UCSD-AML1 (cell line): Measurements from ENCODE around the gene TADA2B.
A peak's percentile ranks its signal among the peaks of the same experiment; 100 is the strongest.

ENCODE experiments used
- DNase-seq: peaks from one replicate; lab custom pipeline; 2025; ENCODE audit not compliant: unreplicated experiment; lab: John Stamatoyannopoulos, UW

TADA2B gene

GRCh38 chr4:7055111-7055989 lies 12.2 kb downstream of the TADA2B start:
- no peak for DNase-seq

- no peak for DNase-seq
These were observed 12.8 kb downstream of the TADA2B start for GRCh38 chr4:7055990-7056325.

DNA sequence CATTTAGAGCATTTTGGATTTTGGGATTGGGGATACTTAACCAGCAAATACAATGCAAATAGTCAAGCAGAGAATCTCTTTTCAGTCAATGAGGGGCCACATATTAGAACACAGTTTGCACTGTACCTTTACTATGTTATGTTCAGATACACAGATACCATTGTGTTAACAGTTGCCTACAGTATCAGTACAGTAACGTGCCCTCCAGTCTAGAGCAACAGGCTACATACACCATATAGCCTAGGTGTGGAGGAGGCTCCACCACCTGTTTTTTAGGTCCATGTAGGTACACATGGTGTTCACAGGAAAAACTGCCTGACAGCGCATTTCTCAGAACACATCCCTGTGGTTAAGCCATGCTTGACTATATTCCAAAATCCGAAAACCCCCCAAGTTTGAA lies 15.6 kb downstream of the TADA2B start:
- DNase-seq = no peak

- DNase-seq = no peak
These were observed 16.5 kb downstream of the TADA2B start for GRCh38 chr4:7059662-7060061.

DNA sequence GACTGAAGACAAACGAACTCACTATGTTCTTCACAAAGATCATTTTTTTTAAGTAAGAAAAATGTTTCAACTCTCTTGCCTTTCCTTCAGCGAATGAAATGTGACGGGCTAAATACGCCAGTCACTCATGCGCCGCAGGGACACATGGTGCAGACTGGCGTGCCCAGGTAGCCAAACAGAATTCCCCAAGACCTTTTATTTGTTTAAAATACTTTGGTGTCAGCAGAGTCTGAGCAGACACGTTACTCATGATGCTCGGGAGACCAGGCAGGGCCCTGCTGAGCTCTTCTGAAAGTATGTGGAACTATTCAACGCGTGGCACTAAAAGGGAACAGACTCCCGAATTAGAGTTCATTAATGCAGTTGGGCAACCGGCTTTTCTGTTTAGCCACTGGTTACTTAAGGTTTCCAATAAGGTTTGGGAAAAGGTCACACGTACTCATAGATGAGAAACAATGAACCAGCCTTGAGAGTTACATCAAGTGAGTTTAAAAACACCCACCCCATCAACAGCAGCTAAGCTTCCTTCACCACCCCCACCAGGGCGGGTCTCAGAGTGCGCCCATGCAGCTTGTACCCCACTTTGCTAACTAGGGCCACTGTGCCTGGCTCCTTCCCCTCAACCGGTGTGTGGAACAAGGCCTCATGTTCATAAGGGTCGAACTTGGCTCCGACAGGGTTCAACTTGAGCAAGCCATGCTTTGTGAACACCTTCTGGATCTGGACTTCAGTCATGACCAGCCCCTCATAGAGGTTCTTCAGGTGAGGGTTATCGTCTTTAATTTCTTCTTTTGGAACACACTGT lies 17.4 kb downstream of the TADA2B start:
- no peak for DNase-seq

DNA sequence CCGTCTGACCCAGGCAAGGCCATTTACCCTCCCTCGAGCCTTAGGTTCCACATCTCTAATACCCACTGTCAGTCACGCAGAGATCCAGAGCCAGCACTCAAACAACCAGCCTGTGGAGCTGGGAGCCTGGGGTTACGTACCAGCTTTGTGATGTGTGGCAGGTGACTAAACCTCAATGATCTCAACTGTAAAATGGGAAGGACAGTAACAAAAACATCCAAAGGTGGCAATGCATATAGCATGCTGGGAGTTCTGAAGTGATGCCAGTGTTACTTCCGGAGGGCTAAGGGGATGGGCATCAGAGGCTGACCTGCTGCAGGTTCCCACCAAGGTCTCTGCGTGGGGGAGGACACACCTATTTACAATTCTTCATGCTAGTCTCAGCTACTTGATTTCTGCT lies 18.6 kb downstream of the TADA2B start:
- DNase-seq = no peak

- no peak for DNase-seq
These were observed 19.6 kb downstream of the TADA2B start for GRCh38 chr4:7062816-7063215.

DNA sequence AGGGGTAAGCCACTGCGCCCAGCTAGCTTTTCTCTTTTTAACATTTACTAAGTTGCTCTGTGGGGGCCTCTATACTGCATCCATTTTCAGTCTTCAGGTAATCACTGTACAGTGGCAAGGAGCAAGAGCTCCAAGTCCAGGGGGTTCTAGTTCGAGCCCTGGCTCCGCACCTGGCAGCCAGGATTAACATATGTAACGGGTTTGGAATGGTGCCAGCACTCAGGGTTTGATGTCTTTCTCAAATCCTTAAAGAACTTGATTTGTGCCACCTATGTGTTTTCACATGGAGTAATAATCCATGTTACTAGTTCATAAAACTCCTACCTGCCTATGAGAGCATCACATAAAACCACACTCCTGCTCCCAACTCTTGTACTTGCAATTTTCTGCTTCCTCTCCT lies 20.2 kb downstream of the TADA2B start:
- DNase-seq = no peak

DNA sequence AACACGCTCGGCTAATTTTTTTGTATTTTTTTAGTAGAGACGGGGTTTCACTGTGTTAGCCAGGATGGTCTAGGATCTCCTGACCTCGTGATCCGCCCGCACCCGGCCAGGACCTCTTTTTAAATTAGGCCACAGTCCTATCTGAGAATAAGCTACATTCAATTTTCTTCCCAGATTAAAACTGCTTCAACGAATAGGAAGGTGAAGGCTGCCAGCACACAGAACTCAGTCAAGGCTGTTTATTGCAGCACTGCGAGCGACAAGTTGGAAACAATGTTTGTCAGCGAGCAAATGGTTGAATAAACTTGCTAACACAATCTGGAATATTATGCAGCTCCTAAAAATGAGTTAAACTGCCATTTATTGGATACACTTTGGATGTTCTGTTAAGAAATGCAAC lies 22.8 kb downstream of the TADA2B start:
- DNase-seq = no peak

DNA sequence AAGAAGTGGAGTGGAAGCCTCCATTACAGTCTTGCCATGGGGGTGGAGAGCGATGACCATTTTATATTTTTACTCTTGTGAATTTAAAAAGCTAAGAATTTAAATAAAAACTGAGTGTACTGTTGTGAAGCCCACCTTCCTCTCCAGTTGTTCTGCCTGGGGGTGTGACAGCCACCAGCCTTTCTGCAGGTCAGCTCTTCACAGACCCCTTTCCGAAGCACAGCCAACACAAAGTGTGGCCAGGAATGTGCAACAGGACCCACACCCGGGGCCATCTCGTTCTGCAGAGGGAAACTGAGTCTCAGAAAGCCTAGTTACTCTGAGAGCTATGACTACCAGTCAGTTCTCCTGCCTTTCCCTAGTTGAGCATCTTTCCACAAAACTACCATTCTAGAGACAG lies 23.3 kb downstream of the TADA2B start:
- DNase-seq = no peak

DNA sequence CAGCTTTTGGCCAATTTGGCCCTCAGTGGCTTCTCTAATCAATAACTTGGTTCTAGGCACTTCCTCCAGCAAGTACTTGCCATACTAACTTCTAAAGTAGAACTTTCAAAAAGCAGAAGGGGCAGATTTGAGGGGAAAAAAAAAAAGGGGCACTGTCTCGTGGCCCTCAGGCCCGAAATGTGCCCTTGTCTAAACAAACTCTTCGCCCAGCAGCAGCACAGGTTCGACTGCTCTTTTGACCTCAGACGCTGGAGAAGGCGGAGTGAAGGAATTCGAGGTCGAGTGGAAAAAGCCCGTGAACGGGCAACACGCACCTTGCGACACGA lies 23.9 kb downstream of the TADA2B start:
- no peak for DNase-seq

DNA sequence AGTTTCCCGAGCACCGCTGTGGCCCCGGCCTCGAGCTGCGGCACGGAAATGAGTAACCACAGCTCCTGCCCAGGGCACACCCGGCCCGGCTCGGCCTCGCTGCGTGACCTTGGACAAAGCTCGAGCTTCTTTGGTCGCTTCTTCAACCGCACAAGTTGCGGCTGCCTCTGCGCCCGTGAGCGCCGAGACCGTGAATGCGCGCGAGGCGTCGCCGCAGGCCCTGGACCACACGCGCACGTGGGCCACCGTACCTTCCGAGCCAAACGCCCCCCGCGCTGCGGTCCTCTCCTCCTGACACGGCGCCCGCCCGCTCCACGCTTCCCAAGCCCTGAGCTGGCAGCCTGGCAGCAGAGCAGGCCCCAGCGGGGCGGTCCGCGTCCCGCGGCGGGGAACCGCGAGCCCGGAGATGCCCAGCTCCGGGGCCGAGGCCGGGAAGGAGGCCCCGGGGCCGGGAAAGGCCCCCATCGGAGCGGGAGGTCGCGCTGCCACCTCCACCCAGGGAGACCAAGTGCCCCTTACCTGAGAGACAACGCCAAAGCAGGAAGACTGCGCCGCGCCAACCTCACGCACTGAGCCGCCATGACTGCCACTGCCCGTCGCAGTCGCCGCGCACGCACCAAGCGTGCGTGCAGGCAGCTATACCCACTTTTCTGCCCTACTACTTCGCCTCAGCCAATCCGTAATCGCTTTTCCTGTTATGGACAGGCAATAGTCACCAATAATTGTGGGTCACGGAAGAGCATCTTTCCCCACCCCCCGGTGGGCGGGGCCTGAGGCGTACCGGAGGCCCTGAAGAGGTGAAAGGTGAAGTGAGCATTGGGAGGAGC lies 24.5 kb downstream of the TADA2B start, which contains the start of gene GRPEL1:
TSS of gene GRPEL1 (minus strand) at position 613 of the 827 bp plus-strand sequence. CDS start at position 581, 32 bp downstream.
- peak; percentile 100 for DNase-seq

DNA sequence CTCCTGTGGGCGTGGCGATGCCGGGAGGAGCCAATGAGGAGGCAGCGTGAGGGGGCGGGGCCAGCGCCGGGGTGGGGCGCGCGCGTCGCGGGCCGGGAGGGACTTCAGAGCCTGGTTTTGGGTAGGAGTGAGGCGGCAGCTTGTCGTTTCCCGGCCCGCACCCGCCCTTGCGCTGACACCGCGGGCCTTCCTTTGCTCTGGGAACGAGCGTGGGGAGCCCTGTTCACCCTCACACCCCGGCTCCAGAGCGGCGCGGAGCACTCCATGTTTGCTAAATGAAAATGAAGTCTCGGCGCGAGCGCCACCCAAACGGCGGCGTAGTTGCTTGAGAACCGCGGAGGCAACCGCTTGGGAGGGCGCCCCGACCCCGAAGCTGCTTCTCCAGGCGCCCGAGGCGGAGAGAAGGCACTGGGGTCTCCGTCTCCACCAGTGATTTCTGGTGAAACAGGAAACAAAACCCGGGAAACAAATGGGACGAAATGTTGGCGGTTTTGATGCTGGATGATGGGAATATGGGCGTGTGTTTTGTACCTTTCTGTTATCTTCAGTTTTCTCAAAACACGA lies 25.2 kb downstream of the TADA2B start:
- DNase-seq = no peak

GRCh38 chr4:7068883-7069282 lies 25.7 kb downstream of the TADA2B start:
- DNase-seq = no peak

- DNase-seq = peak; percentile 77
These were observed 27.7 kb downstream of the TADA2B start for GRCh38 chr4:7070729-7071511.

DNA sequence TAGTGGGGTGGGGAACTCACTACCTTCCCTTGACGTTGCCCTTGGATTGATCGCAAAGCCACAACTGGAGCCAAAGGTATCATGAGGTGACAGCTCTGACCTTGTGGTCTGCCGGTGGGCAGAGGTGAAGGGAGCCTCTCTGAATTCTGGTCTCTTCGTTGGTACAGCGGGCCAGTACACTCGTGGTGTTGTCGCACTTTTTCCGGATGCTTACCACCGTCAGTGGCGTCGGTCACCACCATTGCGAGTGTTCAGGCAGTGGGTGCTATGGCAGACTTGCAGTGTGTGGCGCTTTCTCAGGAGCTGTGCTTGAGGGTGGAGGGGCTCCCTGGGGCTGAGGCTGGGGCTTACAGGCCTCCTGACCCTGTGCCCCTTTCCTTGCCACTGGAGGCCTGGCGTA lies 29.9 kb downstream of the TADA2B start:
- no peak for DNase-seq

GRCh38 chr4:7073526-7074390 lies 30.6 kb downstream of the TADA2B start:
- no peak for DNase-seq

- no peak for DNase-seq
These were observed 31.3 kb downstream of the TADA2B start for GRCh38 chr4:7074426-7074825.

- DNase-seq = no peak
These were observed 33.0 kb downstream of the TADA2B start for GRCh38 chr4:7075962-7076695.
